Activated naive CD4-positive, alpha-beta T cell (primary cell): ENCODE data around the gene MPP1.

Experiments used
- DNase-seq, 4 experiments: peaks; one replicate each; lab custom pipeline; 2025; lab: John Stamatoyannopoulos, UW

Gene MPP1

GRCh38 chrX:154775419-154776349 lies 29.6 kb downstream of the MPP1 start:
- no peak for DNase-seq

GRCh38 chrX:154774622-154775021 lies 30.7 kb downstream of the MPP1 start:
- no peak for DNase-seq

- peak; percentile 81 to 92 (median 85) for DNase-seq
Observed at GRCh38 chrX:154762537-154763296, 42.6 kb downstream of the MPP1 start, which contains the start of gene DKC1. Gene DKC1 (plus strand): TSS chrX:154762864. CDS start chrX:154762966, 102 bp downstream.

GRCh38 chrX:154761977-154762536 lies 43.2 kb downstream of the MPP1 start:
- peak in 1 of 4 experiments; percentile 4 for DNase-seq

- DNase-seq, result no peak
Observed at GRCh38 chrX:154758696-154759095, 46.6 kb downstream of the MPP1 start.

GRCh38 chrX:154751669-154752271 lies 53.5 kb downstream of the MPP1 start:
- no peak for DNase-seq

GRCh38 chrX:154751203-154751668 lies 54.0 kb downstream of the MPP1 start:
- DNase-seq, result peak in 1 of 4 experiments; percentile 36

GRCh38 chrX:154750301-154751202 lies 54.7 kb downstream of the MPP1 start, which contains the start of gene GAB3:
Gene GAB3 (minus strand): TSS chrX:154751077. CDS start chrX:154751025, 52 bp downstream.
- peak in 2 of 4 experiments; percentile 5 to 36 for DNase-seq

- no peak for DNase-seq
Observed at GRCh38 chrX:154749856-154750255, 55.4 kb downstream of the MPP1 start.

- no peak for DNase-seq
Observed at GRCh38 chrX:154748712-154749339, 56.5 kb downstream of the MPP1 start.

- no peak for DNase-seq
Observed at GRCh38 chrX:154742613-154743012, 62.7 kb downstream of the MPP1 start.

- no peak for DNase-seq
Observed at GRCh38 chrX:154739952-154740465, 65.3 kb downstream of the MPP1 start.

GRCh38 chrX:154738011-154738738 lies 67.1 kb downstream of the MPP1 start:
- DNase-seq, result no peak

- no peak for DNase-seq
Observed at GRCh38 chrX:154737136-154737535, 68.1 kb downstream of the MPP1 start.

- no peak for DNase-seq
Observed at GRCh38 chrX:154735695-154736393, 69.4 kb downstream of the MPP1 start.

- no peak for DNase-seq
Observed at GRCh38 chrX:154734061-154734781, 71.1 kb downstream of the MPP1 start.

GRCh38 chrX:154733066-154733425 lies 72.2 kb downstream of the MPP1 start:
- DNase-seq, result no peak
